ENCODE results near the gene LCN10.
A peak's percentile ranks its signal among the peaks of the same experiment; 100 is the strongest.

Gene LCN10

GRCh38 chr9:136728080-136728547 lies 14.6 kb downstream of the LCN10 start:
- peak; percentile 43 for TF ChIP-seq CTCF (IDR thresholded peaks at IDR 0.05; ENCODE audit: low read length, missing control alignments)
- DNase-seq (ENCODE audit: low read depth) = peak; percentile 92
- H3K4me3 ChIP-seq (replicated peaks; ENCODE audit: low read depth, low read length) = peak overlapping the region; percentile 98

GRCh38 chr9:136726631-136727191 lies 16.0 kb downstream of the LCN10 start:
- TF ChIP-seq CTCF (IDR thresholded peaks at IDR 0.05; ENCODE audit: low read length, missing control alignments) = peak; percentile 40
- no peak for DNase-seq (ENCODE audit: low read depth)
- peak overlapping the region; percentile 98 for H3K4me3 ChIP-seq (replicated peaks; ENCODE audit: low read depth, low read length)

GRCh38 chr9:136726118-136726517 lies 16.6 kb downstream of the LCN10 start:
- H3K4me3 ChIP-seq (replicated peaks; ENCODE audit: low read depth, low read length) = peak overlapping the region; percentile 98
- no peak for TF ChIP-seq CTCF (IDR thresholded peaks at IDR 0.05; ENCODE audit: low read length, missing control alignments)
- DNase-seq (ENCODE audit: low read depth) = no peak

GRCh38 chr9:136725612-136726011 lies 17.1 kb downstream of the LCN10 start:
- DNase-seq (ENCODE audit: low read depth) = peak; percentile 59
- no peak for TF ChIP-seq CTCF (IDR thresholded peaks at IDR 0.05; ENCODE audit: low read length, missing control alignments)
- H3K4me3 ChIP-seq (replicated peaks; ENCODE audit: low read depth, low read length) = peak overlapping the region; percentile 98

- TF ChIP-seq CTCF (IDR thresholded peaks at IDR 0.05; ENCODE audit: low read length, missing control alignments) = no peak
- DNase-seq (ENCODE audit: low read depth) = no peak
- no peak overlapping the region for H3K4me3 ChIP-seq (replicated peaks; ENCODE audit: low read depth, low read length)
Measured at GRCh38 chr9:136724772-136725171, 18.0 kb downstream of the LCN10 start.

GRCh38 chr9:136723989-136724388 lies 18.8 kb downstream of the LCN10 start:
- H3K4me3 ChIP-seq (replicated peaks; ENCODE audit: low read depth, low read length) = no peak overlapping the region
- no peak for DNase-seq (ENCODE audit: low read depth)
- TF ChIP-seq CTCF (IDR thresholded peaks at IDR 0.05; ENCODE audit: low read length, missing control alignments) = no peak

- no peak overlapping the region for H3K4me3 ChIP-seq (replicated peaks; ENCODE audit: low read depth, low read length)
- no peak for TF ChIP-seq CTCF (IDR thresholded peaks at IDR 0.05; ENCODE audit: low read length, missing control alignments)
- no peak for DNase-seq (ENCODE audit: low read depth)
Measured at GRCh38 chr9:136723362-136723976, 19.3 kb downstream of the LCN10 start.

Data from fibroblast of pulmonary artery (primary cell).